DND-41 (cell line): ENCODE measurements around the gene PTPRG.

Experiments used
- ATAC-seq: fragments of 200-7000 bp; cut with Tn5 transposase; 3 replicates; pipeline ENCODE4 v1.9.1; 2021; ENCODE audit warnings: low read depth; ENCODE audit not compliant: insufficient read depth
- DNase-seq: peaks from one replicate; pipeline ENCODE4 v3.0.0-alpha.2; 2020
- H2AFZ ChIP-seq: 2 replicates; pipeline ENCODE4 v1.6.0; 2012; ENCODE audit warnings: low read depth, low read length
- H3K27ac ChIP-seq: 2 replicates; pipeline ENCODE4 v1.5.1; 2012; ENCODE audit warnings: low read length, inconsistent platforms
- H3K27me3 ChIP-seq: fragments of 200-600 bp; sonication (generic); 2 replicates; pipeline ENCODE4 v1.6.0; 2012; ENCODE audit warnings: low read length, mild to moderate bottlenecking, inconsistent platforms; ENCODE audit not compliant: insufficient read depth, poor library complexity
- H3K36me3 ChIP-seq: 2 replicates; pipeline ENCODE4 v1.5.1; 2012; ENCODE audit warnings: low read length, inconsistent platforms; ENCODE audit not compliant: insufficient read depth
- H3K4me1 ChIP-seq: 2 replicates; pipeline ENCODE4 v1.5.1; 2012; ENCODE audit warnings: mild to moderate bottlenecking, low read length; ENCODE audit not compliant: insufficient read depth
- H3K4me2 ChIP-seq: 2 replicates; pipeline ENCODE4 v1.6.0; 2012; ENCODE audit warnings: mild to moderate bottlenecking, moderate library complexity, low read length, inconsistent platforms; ENCODE audit not compliant: insufficient read depth
- H3K4me3 ChIP-seq, 2 experiments: fragments of 200-600 bp in 1 of 2; shearing (Covaris generic) in 1 of 2; 2 replicates each; pipeline ENCODE4 v1.5.1; 2012 to 2016; ENCODE audit warnings: inconsistent platforms in 2 of 2, low read length in 2 of 2, mild to moderate bottlenecking in 2 of 2, low read depth in 1 of 2, moderate library complexity in 1 of 2
- H3K79me2 ChIP-seq: 2 replicates; pipeline ENCODE4 v1.6.0; 2012; ENCODE audit warnings: low read length, inconsistent platforms; ENCODE audit not compliant: insufficient read depth
- H3K9ac ChIP-seq: 2 replicates; pipeline ENCODE4 v1.6.0; 2012; ENCODE audit warnings: low read depth, mild to moderate bottlenecking, inconsistent platforms, low read length, moderate library complexity
- H3K9me3 ChIP-seq: 2 replicates; pipeline ENCODE4 v1.5.1; 2012; ENCODE audit warnings: low read length, moderate library complexity, mild to moderate bottlenecking, inconsistent platforms; ENCODE audit not compliant: insufficient read depth, severe bottlenecking
- H4K20me1 ChIP-seq: 2 replicates; pipeline ENCODE4 v1.6.0; 2012; ENCODE audit warnings: low read length; ENCODE audit not compliant: insufficient read depth
- CTCF ChIP-seq: IDR thresholded peaks from 2 replicates; pipeline ENCODE4 v1.5.1; 2012; ENCODE audit warnings: borderline replicate concordance, low read length, moderate library complexity, mild to moderate bottlenecking; ENCODE audit not compliant: poor library complexity, severe bottlenecking; ENCODE audit errors: extremely low read depth
- EZH2 ChIP-seq: IDR thresholded peaks from 3 replicates; pipeline ENCODE4 v1.6.1; 2012; ENCODE audit warnings: borderline replicate concordance, low read depth, mild to moderate bottlenecking, moderate library complexity, low read length, inconsistent platforms; ENCODE audit not compliant: severe bottlenecking

The PTPRG gene

DNA sequence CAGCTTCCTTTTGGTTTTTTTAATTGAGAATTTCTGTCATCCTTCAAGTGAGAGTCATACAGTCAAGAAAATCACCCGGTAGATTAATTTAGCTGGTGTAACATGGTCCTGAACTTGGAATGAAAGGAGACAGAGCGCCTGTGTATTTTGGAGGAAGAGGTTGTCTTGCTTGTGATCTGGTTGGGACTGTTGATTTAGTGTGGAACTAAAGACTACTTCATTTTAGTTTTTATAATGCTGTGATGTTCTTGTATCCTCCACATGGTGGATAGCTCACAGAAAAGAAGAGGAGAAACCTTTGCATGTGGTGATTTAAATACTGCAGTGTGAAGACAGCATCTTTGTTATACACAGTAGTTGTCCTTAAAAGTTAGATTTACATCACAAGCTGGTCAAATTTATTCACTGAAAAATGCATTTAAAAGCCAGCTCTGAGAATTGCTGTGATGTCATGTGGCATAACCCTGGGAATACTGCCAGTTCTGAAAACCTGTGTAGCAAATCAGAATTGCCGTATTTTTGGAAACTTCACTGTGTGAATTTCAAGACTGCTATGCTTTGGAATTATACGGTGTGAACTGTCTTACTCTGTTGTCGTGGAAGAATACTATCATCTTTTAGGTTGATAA lies 268.5 kb downstream of the PTPRG start:
- ATAC-seq: no peak
- Histone ChIP-seq H3K27me3 (no peaks in the 10 kb centered on the region), H2AFZ (no peak overlapping the region), H3K4me1 (no peaks in the 10 kb centered on the region), H3K9me3 (no peaks in the 10 kb centered on the region), H4K20me1 (peaks cover 2% of the 10 kb centered on the region), H3K36me3 (no peaks in the 10 kb centered on the region), H3K4me2 (no peak overlapping the region), H3K4me3 (no peak overlapping the region), H3K79me2 (no peaks in the 10 kb centered on the region), H3K9ac (no peak overlapping the region), H3K27ac (no peak overlapping the region)
- DNase-seq: no peak
- TF ChIP-seq EZH2: no peak
- no peak for TF ChIP-seq CTCF

DNA sequence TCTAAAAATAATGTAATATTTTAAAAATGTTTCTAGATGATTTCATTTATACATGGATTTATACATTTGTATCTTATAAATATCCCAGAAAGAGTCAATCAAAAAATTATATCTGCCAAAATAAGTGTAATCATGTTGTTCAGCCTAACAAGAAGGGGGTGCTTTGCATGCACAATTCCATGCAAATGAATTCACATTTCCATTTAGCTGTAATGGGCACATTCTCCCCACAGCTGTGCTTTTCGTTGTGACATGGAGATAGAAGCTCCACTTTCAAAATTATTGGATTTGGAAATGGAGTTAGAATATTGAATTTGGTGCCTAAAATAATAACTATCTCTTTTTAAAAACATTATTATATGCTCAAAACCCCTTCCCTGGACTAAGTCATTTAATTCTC lies 270.6 kb downstream of the PTPRG start:
- H3K36me3 ChIP-seq: no peaks in the 10 kb centered on the region
- TF ChIP-seq CTCF (no peak), EZH2 (no peak)
- DNase-seq (no peak), ATAC-seq (no peak)
- H3K4me3 ChIP-seq: no peak overlapping the region
- no peaks in the 10 kb centered on the region for H3K79me2 ChIP-seq
- H3K4me1 ChIP-seq: no peaks in the 10 kb centered on the region
- no peaks in the 10 kb centered on the region for H3K9me3 ChIP-seq
- no peak overlapping the region for H3K4me2 ChIP-seq
- H3K27ac ChIP-seq: no peak overlapping the region
- no peak overlapping the region for H2AFZ ChIP-seq
- H4K20me1 ChIP-seq: peaks cover 2% of the 10 kb centered on the region; the same call in 1 of the 2 replicates
- no peak overlapping the region for H3K9ac ChIP-seq
- no peaks in the 10 kb centered on the region for H3K27me3 ChIP-seq

DNA sequence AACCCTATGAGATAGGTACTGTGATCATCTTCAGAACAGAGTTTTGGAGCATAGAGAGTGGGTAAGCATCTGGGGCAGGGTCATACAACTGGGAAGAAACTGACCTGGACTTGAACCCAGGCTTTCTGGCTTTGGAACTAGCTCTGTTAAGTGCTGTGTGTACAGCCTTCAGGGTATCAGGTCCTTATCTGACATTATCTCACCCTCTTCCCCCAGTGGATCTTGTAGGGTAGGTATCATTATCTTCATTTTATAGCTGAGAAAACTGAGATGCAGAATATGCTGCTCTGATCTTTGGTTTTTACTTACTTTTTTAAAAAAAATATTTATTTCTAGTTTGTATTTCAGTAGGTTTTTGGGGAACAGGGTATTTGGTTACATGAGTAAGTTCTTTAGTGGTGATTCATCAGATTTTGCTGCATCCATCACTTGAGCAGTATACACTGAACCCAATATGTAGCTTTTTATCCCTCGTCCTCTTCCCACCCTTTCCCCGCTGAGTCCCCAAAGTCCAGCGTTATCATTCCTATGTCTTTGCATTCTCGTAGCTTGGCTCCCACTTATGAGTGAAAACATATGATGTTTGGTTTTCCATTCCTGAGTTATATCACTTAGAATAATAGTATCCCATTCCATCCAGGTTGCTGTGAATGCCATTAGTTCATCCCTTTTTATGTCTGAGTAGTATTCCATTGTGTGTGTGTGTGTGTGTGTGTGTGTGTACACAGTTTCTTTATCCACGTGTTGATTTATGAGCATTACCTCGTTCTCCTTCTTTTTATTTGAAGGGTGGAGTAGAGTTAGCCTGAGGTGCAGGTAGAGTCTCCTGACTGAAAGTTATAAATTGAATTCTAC lies 271.2 kb downstream of the PTPRG start:
- Histone ChIP-seq H3K79me2 (no peaks in the 10 kb centered on the region), H3K9ac (no peak overlapping the region), H3K4me2 (no peak overlapping the region), H4K20me1 (peaks cover 2% of the 10 kb centered on the region; the same call in 1 of the 2 replicates), H3K9me3 (no peaks in the 10 kb centered on the region), H3K27ac (no peak overlapping the region), H3K27me3 (no peaks in the 10 kb centered on the region), H2AFZ (no peak overlapping the region), H3K36me3 (no peaks in the 10 kb centered on the region), H3K4me1 (no peaks in the 10 kb centered on the region), H3K4me3 (no peak overlapping the region)
- TF ChIP-seq CTCF (no peak), EZH2 (no peak)
- ATAC-seq (no peak), DNase-seq (no peak)
